Hindlimb muscle (tissue), 1 donor: Measurements from ENCODE around the gene SLC9C1. TPM values are rescaled to one million over a fixed set of nuclear protein-coding genes. Genes with fewer than 3 reads are reported as not detected.
A peak's percentile ranks its signal among the peaks of the same experiment; 100 is the strongest.

Source experiments
- DNase-seq: peaks from one replicate; pipeline ENCODE4 v3.0.0-alpha.2; 2013
- polyA plus RNA-seq: library from polyadenylated mRNA; unstranded; fragments of 120-200 nt; gene quantifications from one replicate; pipeline ENCODE4 v1.2.1, GENCODE V29; 2013; ENCODE audit not compliant: insufficient read length

The SLC9C1 gene
- 0.10 TPM for polyA plus RNA-seq

GRCh38 chr3:112293368-112294321 is at the start of gene SLC9C1:
TSS of gene SLC9C1 (minus strand) at chr3:112294216. CDS start at chr3:112286791, 7,425 bp downstream.
- DNase-seq, result peak; percentile 71

GRCh38 chr3:112341386-112341785 is 47.4 kb upstream of the SLC9C1 start:
- DNase-seq, result no peak

DNA sequence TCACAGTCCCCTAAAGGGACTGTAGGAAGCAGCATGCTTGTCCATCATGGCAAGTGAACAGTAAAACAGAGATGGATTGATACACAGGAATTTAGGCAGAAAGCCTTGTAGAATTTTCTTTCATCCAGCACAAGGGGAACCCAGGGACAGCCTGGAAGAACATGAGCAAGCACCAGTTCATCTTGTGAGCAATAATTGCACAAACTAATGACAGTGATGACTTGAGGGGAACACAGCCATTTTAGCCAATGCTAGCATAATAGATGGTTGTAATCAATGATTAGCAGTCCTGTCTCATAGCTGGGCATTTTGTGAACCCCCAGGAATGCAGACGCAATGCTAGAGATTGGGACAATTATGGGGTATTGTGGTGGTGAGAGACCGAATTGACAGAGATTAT is 45.6 kb upstream of the SLC9C1 start:
- no peak for DNase-seq

DNA sequence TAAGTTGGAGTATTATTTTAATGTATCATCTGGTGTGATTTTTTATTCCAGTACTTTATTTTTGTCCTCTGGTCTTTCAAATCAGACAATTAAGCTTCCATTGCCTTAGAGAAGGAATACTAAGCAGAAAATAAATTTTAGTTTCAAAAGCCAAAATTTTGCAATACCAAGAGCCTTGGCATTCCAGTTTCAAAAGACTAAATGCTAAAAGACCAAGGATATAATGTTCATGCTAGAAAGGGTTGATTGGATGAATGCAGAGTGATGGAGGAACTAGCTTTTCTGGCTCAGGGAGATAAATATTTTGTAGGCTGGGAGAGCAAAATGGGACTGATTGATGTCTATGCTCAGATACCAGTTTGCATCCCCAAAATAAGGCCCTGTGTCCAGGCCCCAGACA is 45.1 kb upstream of the SLC9C1 start:
- DNase-seq, result no peak

DNA sequence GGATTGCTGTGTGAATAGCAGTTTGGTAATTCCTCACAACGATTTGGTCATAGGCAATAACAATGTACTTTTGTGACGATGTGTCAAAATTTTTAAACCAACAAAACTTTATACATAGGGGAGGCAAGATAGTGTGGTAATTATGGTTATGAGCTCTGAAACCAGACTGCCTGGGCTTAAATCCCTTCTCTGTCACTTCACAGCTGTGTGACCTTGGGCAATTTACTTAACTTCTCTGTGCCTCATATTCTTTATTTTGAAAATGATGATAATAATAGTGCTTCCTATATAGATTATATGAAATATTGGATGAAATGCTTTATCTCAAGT is 44.7 kb upstream of the SLC9C1 start:
- no peak for DNase-seq

DNA sequence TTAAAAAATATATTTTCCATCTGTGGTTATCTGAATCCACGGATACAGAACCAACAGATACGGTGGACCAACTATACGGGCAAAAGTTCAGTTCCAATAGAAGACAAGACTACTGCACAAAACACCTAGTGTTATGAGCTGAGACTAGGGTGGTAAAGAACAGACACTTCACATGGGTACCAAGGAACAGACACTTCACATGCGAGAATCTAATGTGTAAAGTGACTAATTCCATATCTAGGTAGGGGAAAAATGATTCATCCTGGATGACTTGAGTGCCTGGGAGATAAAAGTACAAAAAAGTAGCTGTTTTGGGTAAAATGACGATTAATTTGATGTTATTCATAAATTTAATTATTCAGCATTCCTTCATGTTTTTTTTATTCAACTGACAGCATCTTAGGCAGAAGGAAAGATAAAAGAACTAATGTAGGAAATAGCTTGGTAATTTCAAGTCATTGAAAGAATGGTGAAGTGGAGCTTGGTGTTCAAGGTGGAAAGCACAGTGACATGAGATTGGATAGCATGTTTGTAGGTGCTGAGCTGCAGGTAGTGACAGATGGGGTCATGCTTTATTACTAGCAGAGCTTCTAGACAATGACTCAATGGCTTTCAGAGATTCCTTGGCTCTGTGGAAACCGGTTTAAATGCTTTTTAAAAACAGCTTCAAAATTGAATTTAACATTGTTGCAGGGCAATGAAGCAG is 44.2 kb upstream of the SLC9C1 start:
- no peak for DNase-seq

GRCh38 chr3:112335434-112335781 is 41.4 kb upstream of the SLC9C1 start:
- no peak for DNase-seq

GRCh38 chr3:112334691-112335433 is 40.8 kb upstream of the SLC9C1 start:
- DNase-seq, result peak; percentile 36

DNA sequence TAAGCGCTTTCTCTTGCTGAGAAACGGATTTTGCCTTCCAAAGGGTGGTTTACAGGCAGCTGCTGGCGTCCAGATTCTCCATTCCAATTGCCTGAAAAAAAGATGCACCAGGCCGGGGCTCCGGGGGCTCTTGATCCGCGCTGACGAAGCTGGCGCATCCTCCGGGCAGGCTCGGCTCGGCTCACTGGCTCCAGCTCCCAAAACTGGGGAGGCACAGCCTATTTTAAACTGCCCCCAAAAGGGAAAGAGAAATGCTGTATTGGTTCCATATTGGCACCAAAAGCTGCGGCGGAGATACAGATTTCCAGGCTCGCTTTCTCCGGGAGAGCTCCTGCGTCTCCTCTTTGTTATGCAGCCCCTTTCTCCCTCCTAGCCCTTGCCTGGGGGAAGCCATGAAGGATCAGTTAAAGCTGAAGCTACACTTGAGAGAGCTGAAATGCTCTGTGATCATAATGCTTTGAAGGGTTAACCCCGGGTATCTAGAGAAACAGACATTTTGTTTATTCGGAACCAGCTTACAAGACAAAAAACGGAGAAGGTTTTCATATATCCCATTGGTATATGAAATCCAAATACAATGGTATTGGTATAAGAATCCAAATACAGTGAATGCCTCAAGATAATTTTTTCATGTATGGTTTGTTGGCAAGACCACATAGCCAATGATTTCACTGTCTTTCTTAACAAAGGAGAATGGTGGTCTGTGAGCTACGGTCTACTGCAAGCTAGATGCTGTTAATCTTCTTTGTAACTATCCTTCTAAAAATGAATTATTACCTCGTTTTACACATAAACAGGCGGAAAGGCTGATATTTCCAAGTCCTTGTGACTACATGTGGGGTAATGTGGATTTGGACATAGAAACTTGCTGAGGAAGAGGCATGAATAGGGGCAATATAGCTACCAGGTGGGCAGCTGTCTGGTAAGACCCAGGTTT is 39.6 kb upstream of the SLC9C1 start:
- peak; percentile 78 for DNase-seq

DNA sequence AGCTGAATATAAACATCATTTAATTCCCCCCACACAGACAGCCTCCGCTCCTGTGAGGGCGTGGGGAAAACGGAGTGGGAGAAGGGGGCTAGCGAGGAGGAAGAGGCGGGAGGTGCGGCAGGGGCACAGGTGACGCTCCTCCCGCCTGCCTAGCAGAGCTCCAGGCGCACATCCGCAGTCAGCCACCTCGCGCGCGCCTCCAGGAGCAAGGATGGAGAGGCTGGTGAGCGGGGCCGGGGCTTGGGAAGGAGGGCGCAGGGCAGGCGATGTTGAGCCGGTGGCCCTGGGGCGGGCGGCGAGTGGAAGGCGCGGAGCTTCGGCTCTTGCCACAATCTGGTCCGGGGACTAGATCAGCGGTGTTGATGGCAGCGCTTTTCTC is 39.0 kb upstream of the SLC9C1 start, which contains the start of gene CD200:
TSS of gene CD200 (plus strand) at position 155 of the 379 bp plus-strand sequence. CDS start at position 212, 57 bp downstream.
- peak; percentile 78 for DNase-seq

DNA sequence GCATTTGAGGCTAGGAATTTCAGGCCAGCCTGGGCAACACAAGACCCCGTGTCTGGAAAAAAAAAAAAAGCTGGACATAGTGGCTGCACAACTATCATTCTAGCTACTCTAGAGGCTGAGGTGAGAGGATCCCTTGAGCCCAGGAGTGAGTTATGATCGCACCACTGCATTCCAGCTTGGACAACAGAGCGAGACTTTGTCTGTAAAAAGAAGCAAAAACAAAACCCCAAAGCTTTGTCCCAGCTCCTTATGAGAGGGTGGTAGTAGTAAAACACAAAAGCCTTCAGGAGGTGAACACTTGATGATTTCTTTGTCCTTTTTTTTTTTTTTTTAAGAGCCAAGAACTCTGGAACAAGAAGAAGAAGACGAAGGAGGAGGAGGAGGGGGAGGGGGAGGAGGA is 37.8 kb upstream of the SLC9C1 start:
- no peak for DNase-seq

DNA sequence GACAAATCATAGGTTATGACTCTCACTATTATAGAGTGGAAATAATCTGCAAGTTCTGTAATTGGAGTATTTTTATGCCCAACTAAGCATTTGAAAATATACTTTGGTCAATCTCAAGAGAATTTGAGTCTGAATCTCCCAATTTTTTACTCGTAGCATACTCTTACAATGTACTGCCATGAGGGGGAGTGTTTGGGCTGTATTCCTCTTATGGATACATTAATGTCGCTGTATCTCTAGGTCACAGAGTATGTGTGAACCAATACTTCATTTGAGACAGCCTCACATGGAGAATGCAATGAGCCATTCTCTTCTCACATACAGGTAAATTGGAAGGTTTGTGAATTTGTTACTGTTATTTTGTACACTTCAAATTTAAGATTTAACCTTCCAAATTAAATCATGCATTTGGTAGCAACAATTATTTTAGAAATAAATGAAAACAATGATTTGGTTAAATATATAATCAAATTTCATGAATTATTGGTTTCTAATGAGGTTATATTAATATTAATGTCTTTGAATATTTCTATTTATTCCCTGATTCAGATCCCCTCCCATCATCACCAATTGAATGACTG is 33.4 kb upstream of the SLC9C1 start:
- peak; percentile 34 for DNase-seq

DNA sequence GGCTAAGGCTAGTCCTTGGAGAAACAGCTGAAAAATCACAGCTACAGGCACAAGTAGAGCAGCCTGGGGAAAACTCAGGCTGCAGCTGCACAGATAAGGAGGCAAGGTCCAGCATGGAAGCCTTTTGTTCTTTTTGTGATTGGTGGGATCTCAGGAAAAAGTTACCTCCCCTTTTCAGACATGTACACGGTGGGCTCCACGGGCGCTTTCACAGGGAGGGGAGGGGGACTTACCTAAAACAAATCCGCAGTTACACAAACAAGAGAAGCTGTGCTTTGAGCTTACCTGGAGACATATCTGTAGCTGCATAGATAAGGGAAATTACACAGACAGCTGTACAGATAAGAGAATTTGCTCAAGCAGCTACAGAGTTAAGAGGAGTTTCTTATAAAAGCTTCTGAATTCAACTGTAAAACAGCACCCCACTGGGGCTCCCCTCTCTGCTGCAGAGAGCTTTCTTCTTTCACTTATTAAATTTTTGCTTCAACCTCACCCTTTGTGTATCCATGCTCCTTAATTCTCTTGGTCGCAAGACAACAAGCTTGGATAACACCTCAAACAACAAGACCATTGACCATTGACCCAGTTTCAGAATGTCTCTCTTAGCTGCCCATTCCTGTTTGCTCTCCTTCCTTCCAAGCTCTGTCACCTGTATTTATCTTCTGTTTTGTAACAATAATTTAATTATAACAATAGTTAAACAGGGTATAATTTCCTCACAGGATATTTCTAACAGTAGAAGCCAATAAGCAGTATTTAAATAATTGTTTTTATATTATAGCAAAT is 28.0 kb upstream of the SLC9C1 start:
- no peak for DNase-seq

DNA sequence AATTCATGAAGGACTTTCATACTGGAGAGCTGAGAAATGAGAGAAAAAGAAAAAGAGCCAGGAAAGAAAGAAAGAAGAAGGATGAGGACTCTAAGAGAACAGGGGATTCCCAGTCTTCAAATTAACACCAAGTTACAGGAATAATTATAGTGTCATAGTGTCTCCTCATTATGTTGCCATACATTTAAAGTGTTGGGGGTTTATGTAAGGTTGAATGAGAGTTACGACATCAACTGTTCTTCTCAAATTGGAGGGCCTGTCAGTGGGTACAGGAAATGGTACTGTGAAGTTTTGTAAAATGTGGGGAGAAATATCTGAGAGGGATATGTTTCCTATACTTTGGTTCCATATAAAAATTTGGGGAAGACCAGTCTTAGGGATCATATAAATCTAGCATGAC is 26.7 kb upstream of the SLC9C1 start:
- DNase-seq, result no peak

- no peak for DNase-seq
These were observed 25.7 kb upstream of the SLC9C1 start for GRCh38 chr3:112319516-112320276.

DNA sequence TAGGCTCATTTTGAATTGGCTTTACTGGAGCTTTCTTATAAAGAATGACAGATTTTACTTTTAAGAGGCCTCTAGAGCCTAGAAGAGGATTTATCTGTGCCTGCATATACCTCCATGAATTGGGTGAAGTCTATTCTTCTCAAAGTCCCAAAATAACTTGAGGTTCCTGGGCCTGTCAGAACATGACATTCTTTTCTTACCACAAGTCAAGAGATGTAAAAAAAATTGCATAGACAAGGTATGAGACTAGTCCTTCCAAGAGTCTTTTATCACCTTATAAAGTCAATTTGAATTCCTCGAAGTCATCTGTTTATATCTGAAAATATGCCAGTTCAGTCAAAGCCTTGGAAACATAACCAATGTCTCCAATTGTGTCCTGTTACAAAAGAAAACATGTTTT is 21.8 kb upstream of the SLC9C1 start:
- no peak for DNase-seq

- no peak for DNase-seq
These were observed 20.6 kb upstream of the SLC9C1 start for GRCh38 chr3:112314649-112315048.

DNA sequence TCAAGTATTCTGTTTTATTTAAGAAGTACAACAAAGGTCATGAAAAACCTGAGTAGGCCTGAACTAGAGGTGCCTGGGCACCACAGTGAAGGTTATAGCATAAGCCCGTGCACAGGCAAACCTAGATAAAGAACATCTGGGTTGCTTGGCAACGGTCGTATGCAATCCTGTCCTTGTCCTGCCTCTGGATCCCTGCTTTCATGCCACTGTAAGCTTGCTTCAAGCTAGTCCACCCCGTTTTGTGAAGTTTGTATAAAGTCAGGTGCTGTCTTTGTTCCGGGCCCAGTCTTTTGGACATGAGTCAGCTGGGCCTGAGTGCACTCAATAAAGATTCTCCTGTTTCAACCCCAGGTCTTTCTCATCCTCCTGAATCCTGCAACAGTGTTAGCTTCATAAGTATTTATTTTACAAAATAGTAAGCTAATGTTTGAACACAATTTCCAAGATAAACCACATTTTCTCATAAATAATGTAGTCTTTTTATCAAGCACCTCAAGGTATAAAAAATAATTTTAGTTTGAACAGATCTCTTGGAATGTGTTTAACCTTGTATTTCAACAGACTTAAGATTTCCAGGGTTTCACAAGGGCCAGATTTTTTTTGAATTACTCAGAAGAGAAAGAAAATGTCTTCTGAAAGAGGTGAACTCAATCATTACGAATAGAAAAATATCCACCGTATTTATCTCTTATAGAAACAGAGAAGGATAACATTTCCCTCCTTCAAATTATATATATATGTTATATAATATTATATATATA is 14.3 kb upstream of the SLC9C1 start:
- no peak for DNase-seq

DNA sequence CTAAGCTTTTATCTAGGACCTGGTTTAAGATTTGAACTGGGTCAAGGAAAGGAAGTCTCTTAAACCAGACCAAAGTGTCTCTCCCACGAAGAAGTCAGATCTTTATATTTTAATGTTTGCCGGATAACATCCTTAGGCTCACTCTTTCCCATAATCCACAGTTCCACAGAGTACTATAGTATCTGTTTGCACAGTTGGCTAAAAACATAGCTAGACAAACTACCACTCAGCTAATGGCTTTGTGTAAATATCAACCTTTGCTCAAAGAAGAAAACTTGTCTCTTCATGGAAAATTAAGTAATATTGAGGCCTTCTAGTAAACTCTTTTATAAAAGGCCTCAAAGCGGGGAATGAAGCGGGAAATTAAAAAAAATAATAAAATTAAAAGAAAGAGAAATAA is 13.5 kb upstream of the SLC9C1 start:
- DNase-seq, result no peak
